Mesothelial cell of epicardium (in vitro differentiated cells): ENCODE data around the gene PTPRK. TPM values are rescaled to one million over a fixed set of nuclear protein-coding genes. Genes with fewer than 3 reads are reported as not detected.
A peak's percentile ranks its signal among the peaks of the same experiment; 100 is the strongest.

Experiments used
- DNase-seq, 2 experiments: peaks; one replicate each; pipeline ENCODE4 v3.0.0; 2021; ENCODE audit warnings: low spot score in 2 of 2; ENCODE audit not compliant: unreplicated experiment in 2 of 2
- H3K27ac Mint-ChIP-seq: 2 replicates; pipeline ENCODE4 v1.8.0; 2021; ENCODE audit warnings: mixed read lengths
- H3K27me3 Mint-ChIP-seq: 2 replicates; pipeline ENCODE4 v1.8.0; 2021; ENCODE audit warnings: low read depth, mixed read lengths
- H3K36me3 Mint-ChIP-seq: 2 replicates; pipeline ENCODE4 v1.8.0; 2021; ENCODE audit warnings: mixed read lengths
- H3K4me1 Mint-ChIP-seq: 2 replicates; pipeline ENCODE4 v1.8.0; 2021; ENCODE audit warnings: mixed read lengths
- H3K4me3 Mint-ChIP-seq: 2 replicates; pipeline ENCODE4 v1.8.0; 2021; ENCODE audit warnings: mild to moderate bottlenecking, moderate library complexity, mixed read lengths
- H3K9me3 Mint-ChIP-seq: 2 replicates; pipeline ENCODE4 v1.8.0; 2021; ENCODE audit warnings: mixed read lengths
- CTCF ChIP-seq: fragments of 200-600 bp; sonication (generic); IDR thresholded peaks from one replicate; pipeline ENCODE4 v1.5.0; 2021; ENCODE audit warnings: antibody characterized with exemption; ENCODE audit not compliant: unreplicated experiment
- total RNA-seq: library from RNA; stranded (reverse); gene quantifications from 3 replicates; pipeline ENCODE4 v1.2.1, GENCODE V29; 2021

The PTPRK gene
- total RNA-seq, result 87.4 to 93.7 TPM (median 90.0 TPM) in 3 replicates

- Mint-ChIP-seq H3K36me3 (no peaks in the 10 kb centered on the region), H3K4me1 (peaks cover 48% of the 10 kb centered on the region), H3K27me3 (no peaks in the 10 kb centered on the region), H3K9me3 (no peaks in the 10 kb centered on the region), H3K27ac (peak within 1 kb of the TSS; percentile 100), H3K4me3 (peak within 1 kb of the TSS; percentile 95)
- peak; percentile 51 for TF ChIP-seq CTCF
- peak; percentile 90 to 96 for DNase-seq
Observed at GRCh38 chr6:128520436-128521281, at the start of gene PTPRK. PTPRK (minus strand) TSS chr6:128520599; CDS start chr6:128520358, 241 bp downstream.

- H3K4me3 Mint-ChIP-seq, result no peak overlapping the region
- DNase-seq, result no peak
- H3K36me3 Mint-ChIP-seq, result no peaks in the 10 kb centered on the region
- no peak for TF ChIP-seq CTCF
- H3K27me3 Mint-ChIP-seq, result no peaks in the 10 kb centered on the region
- peaks cover 17% of the 10 kb centered on the region for H3K4me1 Mint-ChIP-seq
- peaks cover 11% of the 10 kb centered on the region for H3K9me3 Mint-ChIP-seq
- H3K27ac Mint-ChIP-seq, result no peak overlapping the region
Observed at GRCh38 chr6:128567029-128567428, 46.6 kb upstream of the PTPRK start.

- Mint-ChIP-seq H3K36me3 (no peaks in the 10 kb centered on the region), H3K27me3 (no peaks in the 10 kb centered on the region), H3K27ac (no peak overlapping the region), H3K4me3 (no peak overlapping the region), H3K9me3 (peaks cover 10% of the 10 kb centered on the region), H3K4me1 (peaks cover 15% of the 10 kb centered on the region)
- no peak for TF ChIP-seq CTCF
- DNase-seq, result no peak
Observed at GRCh38 chr6:128560966-128561365, 40.6 kb upstream of the PTPRK start.

GRCh38 chr6:128558924-128559323 is 38.5 kb upstream of the PTPRK start:
- H3K36me3 Mint-ChIP-seq, result no peaks in the 10 kb centered on the region
- no peak overlapping the region for H3K27ac Mint-ChIP-seq
- no peak for DNase-seq
- peaks cover 8% of the 10 kb centered on the region for H3K9me3 Mint-ChIP-seq
- peaks cover 15% of the 10 kb centered on the region for H3K4me1 Mint-ChIP-seq
- no peak for TF ChIP-seq CTCF
- H3K4me3 Mint-ChIP-seq, result no peak overlapping the region
- H3K27me3 Mint-ChIP-seq, result no peaks in the 10 kb centered on the region

GRCh38 chr6:128558021-128558420 is 37.6 kb upstream of the PTPRK start:
- DNase-seq, result no peak
- peaks cover 15% of the 10 kb centered on the region for H3K4me1 Mint-ChIP-seq
- H3K9me3 Mint-ChIP-seq, result peaks cover 8% of the 10 kb centered on the region
- no peaks in the 10 kb centered on the region for H3K36me3 Mint-ChIP-seq
- no peak overlapping the region for H3K4me3 Mint-ChIP-seq
- H3K27me3 Mint-ChIP-seq, result no peaks in the 10 kb centered on the region
- no peak overlapping the region for H3K27ac Mint-ChIP-seq
- no peak for TF ChIP-seq CTCF
